Spleen (tissue), 7 donors: Measurements from ENCODE around the gene COG6.

Experiments used
- CTCF ChIP-seq, 11 experiments: fragments of 200-600 bp in 7 of 11; fragments of 450-650 bp in 4 of 11; sonication (generic) in 4 of 11; IDR thresholded peaks in 8 of 11; conservative IDR thresholded peaks in 3 of 11; 1 replicate in 7 of 11; 2 replicates in 4 of 11; pipeline versions ENCODE4 v1.4.0 to v1.8.0; 2016 to 2021; ENCODE audit warnings: antibody characterized with exemption in 11 of 11, inconsistent platforms in 4 of 11, mild to moderate bottlenecking in 1 of 11
- POLR2A ChIP-seq, 3 donors: fragments of 450-650 bp; IDR thresholded peaks; one replicate each; pipeline ENCODE4 v1.5.1; 2017; ENCODE audit warnings: antibody characterized with exemption in 3 of 3, mild to moderate bottlenecking in 1 of 3
- POLR2AphosphoS5 ChIP-seq, 3 donors: sonication (generic); formaldehyde crosslinking; IDR thresholded peaks; one replicate each; pipeline ENCODE4 v1.5.1; 2017; ENCODE audit warnings: antibody characterized with exemption in 3 of 3
- donor health status: DM: no; HTN: no; CAD: no; lungs with moderate emphysema.
- donor health status: DM: no; HTN: no; CAD: no.
- donor health status: DM: no; HTN: no; CAD: no.

DNA sequence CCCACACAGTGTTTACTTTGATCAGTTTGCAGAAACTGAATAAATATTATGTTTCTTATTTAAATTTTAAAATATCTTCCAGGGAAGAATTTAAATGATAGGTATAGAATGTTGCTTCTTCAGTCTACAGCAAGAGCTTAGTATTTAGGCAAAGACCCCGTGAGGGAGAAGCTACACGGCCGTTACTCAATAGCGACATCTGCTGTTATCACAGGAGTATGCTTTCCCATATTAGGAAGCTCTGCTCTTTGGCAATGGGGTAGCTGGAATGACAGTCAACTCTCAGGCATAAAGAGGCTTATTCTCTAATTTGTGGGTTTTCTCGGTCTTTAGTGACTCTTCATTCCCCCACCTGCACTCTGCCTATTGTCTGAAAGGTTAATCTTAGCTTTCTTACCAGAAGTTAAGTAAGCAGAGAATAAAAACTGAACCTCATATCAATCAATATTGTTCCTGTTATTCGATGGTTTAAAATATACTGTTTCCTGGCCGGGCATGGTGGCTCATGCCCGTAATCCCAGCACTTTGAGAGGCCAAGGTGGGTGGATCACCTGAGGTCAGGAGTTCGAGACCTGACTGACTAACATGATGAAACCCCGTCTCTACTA, 39.3 kb upstream of the COG6 start:
- TF ChIP-seq CTCF (IDR thresholded peaks at IDR 0.05 in 8 of 11, conservative IDR thresholded peaks at IDR 0.05 in 3 of 11) (peak in 10 of 11 experiments; percentile 25 to 84 (median 74)), POLR2AphosphoS5 (IDR thresholded peaks at IDR 0.05) (no peak), POLR2A (IDR thresholded peaks at IDR 0.05) (no peak)
